ENCODE data around the gene PXDN.

DNA sequence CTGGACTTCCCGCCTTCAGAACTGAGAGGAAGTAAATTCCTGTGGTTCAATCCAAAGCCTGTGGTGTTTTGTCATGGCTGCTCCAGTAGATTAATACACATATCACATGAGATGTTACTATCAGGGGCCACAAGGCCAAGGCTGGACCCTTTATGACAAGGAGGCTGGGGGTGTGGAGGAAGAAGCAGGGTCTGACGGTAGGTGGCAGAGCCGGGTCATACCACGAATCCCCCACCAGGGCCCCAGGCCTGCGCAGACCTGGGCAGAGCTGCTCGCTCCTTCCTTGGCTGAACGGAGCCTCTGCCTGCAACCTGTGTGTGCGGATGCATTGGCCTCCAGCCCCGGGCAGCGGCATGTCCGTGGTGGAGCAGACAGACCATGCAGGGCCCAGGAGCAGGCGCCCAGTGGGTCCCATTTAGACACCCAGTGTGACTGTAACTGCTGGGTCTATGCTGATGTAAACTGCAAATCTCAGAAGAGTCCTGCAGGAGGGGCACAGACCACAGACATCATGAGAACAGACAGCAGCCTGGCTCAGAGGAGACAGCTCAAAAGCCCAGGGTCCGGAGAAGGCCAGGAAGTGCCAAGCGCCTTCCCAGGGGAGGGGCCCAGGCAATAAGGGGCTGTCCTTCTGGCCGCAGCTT, 155.2 kb downstream of the PXDN start:
- TF ChIP-seq, protein P1, sequence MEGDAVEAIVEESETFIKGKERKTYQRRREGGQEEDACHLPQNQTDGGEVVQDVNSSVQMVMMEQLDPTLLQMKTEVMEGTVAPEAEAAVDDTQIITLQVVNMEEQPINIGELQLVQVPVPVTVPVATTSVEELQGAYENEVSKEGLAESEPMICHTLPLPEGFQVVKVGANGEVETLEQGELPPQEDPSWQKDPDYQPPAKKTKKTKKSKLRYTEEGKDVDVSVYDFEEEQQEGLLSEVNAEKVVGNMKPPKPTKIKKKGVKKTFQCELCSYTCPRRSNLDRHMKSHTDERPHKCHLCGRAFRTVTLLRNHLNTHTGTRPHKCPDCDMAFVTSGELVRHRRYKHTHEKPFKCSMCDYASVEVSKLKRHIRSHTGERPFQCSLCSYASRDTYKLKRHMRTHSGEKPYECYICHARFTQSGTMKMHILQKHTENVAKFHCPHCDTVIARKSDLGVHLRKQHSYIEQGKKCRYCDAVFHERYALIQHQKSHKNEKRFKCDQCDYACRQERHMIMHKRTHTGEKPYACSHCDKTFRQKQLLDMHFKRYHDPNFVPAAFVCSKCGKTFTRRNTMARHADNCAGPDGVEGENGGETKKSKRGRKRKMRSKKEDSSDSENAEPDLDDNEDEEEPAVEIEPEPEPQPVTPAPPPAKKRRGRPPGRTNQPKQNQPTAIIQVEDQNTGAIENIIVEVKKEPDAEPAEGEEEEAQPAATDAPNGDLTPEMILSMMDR (IDR thresholded peaks at IDR 0.05), result no peak
- TF ChIP-seq POLR2A (IDR thresholded peaks at IDR 0.05), result no peak

Data from heart left ventricle (tissue), 13 donors.